ENCODE results near the gene FADS3.

Gene FADS3

DNA sequence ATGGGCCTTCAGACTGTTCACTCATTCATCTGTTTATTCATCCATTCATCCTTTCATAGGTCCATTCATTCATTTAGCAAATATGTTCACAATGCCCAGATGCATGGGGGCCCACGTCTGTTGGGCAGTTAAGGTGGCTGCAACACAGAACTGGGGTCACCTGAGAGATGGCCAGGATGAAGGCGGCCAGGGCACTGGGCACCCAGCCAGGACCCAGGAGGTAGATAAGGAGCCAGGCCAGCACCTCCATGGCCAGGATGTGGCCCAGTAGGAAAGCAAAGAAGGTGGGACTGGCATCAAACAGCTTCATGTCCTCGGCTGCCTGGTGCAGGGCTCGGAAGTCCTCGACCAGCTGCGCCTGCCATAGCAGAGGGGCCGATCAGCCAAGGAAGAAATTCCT, 12.2 kb downstream of the FADS3 start:
- no peak for DNase-seq (ENCODE audit: low spot score)

GRCh38 chr11:61875698-61876097, 15.6 kb downstream of the FADS3 start:
- DNase-seq (ENCODE audit: low spot score), result no peak

DNA sequence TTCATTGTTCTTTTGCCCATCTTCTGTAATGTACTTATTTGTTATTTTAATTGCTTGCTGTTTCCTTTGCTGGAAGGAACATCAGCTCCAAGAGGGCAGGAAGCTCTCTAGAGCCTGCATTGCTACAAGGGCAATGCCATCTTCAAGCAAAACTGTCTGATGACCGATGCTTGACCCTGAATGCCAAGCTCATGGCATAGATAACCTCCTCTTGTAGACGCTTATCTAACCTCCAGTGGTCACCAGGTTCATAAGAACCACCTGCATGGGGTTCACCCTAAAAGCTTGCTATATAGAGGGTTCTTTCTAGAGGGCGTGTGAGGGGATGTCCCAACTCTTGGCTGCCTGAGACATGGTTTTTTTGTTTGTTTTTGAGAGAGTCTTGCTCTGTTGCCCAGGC, 16.5 kb downstream of the FADS3 start:
- DNase-seq (ENCODE audit: low spot score), result no peak

DNA sequence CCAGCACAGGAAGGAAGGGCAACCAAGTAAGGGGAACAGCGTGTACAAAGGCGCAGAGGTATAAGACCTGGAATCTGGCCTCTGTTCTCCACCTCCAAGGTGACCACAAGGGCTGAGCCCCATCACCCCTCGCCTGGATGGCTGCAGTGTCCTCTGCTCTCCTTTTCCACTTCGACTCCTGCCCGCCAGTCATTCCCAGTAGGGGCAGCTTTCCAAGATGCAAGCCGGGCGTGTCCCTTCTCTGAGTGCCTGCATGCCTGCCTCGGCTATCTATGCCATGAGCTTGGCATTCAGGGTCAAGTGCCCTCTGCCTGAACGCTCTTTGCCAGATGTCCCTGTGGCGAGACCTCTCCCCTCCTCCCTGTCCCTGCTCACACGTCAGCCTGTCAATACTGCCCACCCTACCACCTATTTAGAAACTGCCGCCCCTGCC, 17.0 kb downstream of the FADS3 start:
- no peak for DNase-seq (ENCODE audit: low spot score)

GRCh38 chr11:61873588-61874376, 17.6 kb downstream of the FADS3 start:
- no peak for DNase-seq (ENCODE audit: low spot score)

GRCh38 chr11:61872935-61873565, 18.3 kb downstream of the FADS3 start:
- DNase-seq (ENCODE audit: low spot score), result no peak

GRCh38 chr11:61871158-61871597, 20.2 kb downstream of the FADS3 start:
- peak; percentile 100 for DNase-seq (ENCODE audit: low spot score)

DNA sequence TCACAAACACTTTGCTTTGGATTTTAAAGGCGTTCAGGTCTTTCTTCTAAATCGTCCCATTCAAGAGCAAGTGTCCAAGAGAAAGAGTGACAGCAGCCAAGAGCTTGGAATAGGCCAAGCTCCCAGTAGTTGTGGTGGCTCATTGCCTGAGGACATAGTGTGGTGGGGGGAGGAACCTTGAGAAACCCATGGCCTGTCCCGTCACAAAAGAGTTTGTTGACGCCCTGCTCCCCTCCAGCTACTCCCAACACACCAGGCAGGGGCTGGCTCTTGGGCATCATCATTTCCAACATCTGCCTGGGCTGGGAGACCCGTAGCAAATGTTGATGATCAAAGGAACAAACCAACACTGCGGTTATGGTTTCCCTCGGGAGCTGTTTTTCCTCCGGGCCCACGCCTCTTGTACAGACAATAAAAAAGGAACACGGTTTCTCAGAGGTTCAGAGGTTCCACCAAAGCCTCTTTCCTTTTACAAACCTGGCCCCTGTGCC, 20.8 kb downstream of the FADS3 start:
- DNase-seq (ENCODE audit: low spot score), result no peak

- peak; percentile 64 for DNase-seq (ENCODE audit: low spot score)
Observed at GRCh38 chr11:61869708-61870451, 21.5 kb downstream of the FADS3 start.

DNA sequence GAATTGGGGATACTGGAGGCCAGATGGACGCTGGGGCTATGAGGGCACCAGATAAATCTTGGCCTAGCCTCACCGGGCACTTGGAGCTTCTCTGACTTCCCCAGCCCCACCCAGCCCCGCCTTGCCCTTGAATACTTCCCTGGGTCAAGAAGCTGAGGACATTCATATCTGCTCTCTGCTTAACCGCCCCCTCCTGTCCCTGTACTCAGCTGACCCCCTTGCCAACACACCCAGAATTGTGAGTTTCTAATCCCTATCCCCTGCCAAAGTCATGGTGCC, 22.0 kb downstream of the FADS3 start:
- no peak for DNase-seq (ENCODE audit: low spot score)

DNA sequence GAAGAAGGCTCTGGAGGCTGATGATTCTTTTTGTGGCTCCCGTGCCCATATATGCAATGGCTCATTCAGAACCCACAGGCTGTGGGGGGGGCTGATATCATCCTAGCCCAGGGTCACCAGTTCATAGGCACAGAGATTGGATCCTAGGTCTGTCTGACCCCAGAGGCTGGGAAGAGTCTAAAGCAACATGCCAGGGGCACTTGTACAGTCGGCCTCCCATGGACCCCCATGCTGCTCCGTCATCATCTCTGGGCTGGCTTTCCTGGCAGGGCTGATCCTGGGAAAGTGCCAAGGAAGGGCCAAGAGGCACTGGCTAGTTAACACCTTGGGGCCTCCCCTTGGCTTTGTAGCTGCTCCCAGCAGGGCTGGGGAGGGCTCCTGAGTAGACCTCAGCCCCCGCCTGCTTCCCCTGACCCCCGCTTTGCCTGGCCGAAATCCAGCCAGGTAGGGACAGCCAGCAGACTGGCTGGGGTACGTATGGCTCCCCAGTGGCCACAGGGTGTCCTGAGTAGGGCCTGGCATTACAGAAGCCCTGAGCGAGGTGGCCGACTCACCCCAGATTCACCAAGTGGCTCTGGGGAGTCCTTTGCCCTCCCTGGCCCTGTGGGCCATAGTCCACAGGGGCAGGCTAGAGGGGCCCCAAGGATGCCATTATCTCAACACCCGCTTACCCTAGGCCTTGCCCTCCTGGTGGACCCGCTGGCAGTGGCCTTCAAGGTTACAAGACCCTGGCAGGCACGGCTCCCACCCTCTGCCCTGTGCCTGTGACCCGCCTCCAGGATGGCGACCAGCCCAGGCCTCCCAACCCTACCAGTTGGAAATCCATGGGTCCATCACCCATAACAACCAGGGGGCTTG, 22.5 kb downstream of the FADS3 start:
- no peak for DNase-seq (ENCODE audit: low spot score)

DNA sequence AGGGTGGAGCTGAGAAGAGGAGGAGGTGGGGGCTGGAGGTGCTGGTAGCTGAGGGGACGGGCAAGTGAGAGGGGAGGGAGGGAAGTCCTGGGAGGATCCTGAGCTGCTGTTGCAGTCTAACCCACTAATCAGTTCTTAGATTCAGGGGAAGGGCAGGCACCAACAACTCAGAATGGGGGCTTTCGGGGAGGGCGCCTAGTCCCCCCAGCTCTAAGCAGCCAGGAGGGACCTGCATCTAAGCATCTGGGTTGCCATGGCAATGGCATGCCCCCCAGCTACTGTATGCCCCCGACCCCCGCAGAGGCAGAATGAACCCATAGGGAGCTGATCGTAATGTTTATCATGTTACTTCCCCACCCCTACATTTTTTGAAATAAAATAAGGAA, 24.4 kb downstream of the FADS3 start:
- DNase-seq (ENCODE audit: low spot score), result no peak

DNA sequence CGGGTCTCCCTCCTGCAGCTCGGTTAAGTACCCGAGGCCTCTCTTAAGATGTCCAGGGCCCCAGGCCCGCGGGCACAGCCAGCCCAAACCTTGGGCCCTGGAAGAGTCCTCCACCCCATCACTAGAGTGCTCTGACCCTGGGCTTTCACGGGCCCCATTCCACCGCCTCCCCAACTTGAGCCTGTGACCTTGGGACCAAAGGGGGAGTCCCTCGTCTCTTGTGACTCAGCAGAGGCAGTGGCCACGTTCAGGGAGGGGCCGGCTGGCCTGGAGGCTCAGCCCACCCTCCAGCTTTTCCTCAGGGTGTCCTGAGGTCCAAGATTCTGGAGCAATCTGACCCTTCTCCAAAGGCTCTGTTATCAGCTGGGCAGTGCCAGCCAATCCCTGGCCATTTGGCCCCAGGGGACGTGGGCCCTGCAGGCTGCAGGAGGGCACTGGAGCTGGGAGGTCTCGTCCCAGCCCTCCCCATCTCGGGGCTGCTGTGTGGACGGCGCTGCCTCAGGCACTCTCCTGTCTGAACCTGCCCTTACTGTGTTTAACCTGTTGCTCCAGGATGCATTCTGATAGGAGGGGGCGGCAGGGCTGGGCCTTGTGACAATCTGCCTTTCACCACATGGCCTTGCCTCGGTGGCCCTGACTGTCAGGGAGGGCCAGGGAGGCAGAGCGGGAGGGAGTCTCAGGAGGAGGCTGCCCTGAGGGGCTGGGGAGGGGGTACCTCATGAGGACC, 25.0 kb downstream of the FADS3 start:
- no peak for DNase-seq (ENCODE audit: low spot score)

GRCh38 chr11:61864814-61865775, 26.2 kb downstream of the FADS3 start:
- DNase-seq (ENCODE audit: low spot score), result no peak

GRCh38 chr11:61863548-61864081, 27.7 kb downstream of the FADS3 start:
- DNase-seq (ENCODE audit: low spot score), result no peak

DNA sequence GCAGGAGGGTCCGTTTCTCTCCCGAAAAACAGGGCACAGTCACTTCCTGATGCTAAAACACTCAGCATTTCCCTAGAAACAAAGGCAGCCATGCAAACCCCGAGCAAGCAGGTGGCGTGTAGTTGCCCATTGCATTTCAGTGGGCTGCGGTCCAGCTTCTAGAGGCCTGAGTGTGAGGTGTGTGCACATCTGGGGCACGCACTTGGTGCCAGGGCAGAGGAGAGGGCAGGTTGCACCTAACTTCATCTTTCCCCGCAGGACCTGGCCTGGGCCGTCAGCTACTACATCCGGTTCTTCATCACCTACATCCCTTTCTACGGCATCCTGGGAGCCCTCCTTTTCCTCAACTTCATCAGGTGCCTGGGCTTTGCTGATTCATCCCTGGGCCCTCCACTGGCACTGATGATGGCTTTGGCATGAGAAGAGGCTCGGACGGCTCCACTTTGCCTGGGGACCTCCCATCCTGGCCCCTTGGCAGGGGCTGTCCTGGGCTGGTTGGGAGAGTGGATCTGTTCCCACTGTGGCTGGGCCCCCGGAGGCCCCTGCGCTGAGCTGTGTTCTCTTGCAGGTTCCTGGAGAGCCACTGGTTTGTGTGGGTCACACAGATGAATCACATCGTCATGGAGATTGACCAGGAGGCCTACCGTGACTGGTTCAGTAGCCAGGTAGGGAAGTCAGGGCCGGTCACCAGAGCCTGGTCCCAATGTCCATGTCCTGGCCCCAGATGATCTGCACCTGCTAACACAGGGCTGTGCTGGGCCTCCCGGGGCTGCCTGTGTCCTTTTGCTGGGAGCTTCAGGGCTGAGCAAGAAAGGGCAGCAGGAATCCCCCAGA, 28.4 kb downstream of the FADS3 start:
- no peak for DNase-seq (ENCODE audit: low spot score)

- DNase-seq (ENCODE audit: low spot score), result no peak
Observed at GRCh38 chr11:61861634-61862033, 29.7 kb downstream of the FADS3 start.

GRCh38 chr11:61860054-61860903, 31.1 kb downstream of the FADS3 start:
- no peak for DNase-seq (ENCODE audit: low spot score)
